PFSK-1 (cell line): Measurements from ENCODE around the gene DYRK3.

Experiments
- FOXP2 ChIP-seq: optimal IDR thresholded peaks from 2 replicates; pipeline ENCODE3; 2011; ENCODE audit warnings: borderline replicate concordance, control low read depth, inconsistent platforms; ENCODE audit not compliant: insufficient read depth; ENCODE audit errors: extremely low read length, extremely low read depth
- POLR2AphosphoS5 ChIP-seq: IDR thresholded peaks from 2 replicates; pipeline ENCODE4 v1.6.1; 2012; ENCODE audit warnings: low read depth, mild to moderate bottlenecking, control low read depth, low read length, moderate library complexity
- REST ChIP-seq, 2 experiments: IDR thresholded peaks; 2 replicates each; pipeline versions ENCODE4 v1.6.1 to v1.8.0; 2011 to 2012; ENCODE audit warnings: low read depth in 2 of 2, low read length in 2 of 2, control low read depth in 1 of 2, inconsistent platforms in 1 of 2, mild to moderate bottlenecking in 1 of 2, moderate library complexity in 1 of 2; ENCODE audit not compliant: insufficient read depth in 1 of 2
- SIN3A ChIP-seq: IDR thresholded peaks from 2 replicates; pipeline ENCODE4 v1.6.1; 2012; ENCODE audit warnings: mild to moderate bottlenecking, low read length, moderate library complexity, borderline replicate concordance; ENCODE audit not compliant: insufficient read depth
- TAF1 ChIP-seq: IDR thresholded peaks from 2 replicates; pipeline ENCODE4 v1.6.1; 2012; ENCODE audit warnings: low read length, control low read depth, borderline replicate concordance; ENCODE audit not compliant: insufficient read depth

The DYRK3 gene

DNA sequence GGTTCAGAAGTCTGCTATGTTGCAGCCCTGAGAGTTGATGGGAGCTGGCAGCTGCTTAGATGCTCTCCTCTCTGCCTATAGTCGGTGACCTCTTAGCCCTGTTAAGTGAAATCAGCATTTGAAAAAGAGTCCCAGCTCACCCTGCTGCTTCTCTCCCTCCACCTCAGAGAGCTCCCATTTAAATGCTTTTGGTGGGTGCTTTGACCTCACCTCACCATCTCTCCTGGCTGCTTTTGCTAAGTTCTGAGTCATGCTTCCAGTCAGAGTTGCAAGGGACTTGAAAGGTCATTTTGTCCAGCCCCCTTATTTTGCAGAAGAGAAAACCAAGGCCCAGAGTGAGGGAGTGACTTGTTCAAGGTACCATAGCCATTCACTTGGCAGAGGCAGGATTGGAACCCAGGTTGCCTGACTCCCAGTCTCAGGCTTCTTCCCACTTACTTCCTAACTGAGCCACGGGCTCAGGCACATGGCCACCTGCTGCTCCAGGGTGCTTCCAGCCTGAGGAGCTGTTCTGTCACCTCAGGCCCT lies 52.6 kb downstream of the DYRK3 start:
- TF ChIP-seq FOXP2 (no peak), TAF1 (no peak), POLR2AphosphoS5 (no peak), SIN3A (no peak), REST (IDR thresholded peaks at IDR 0.05; ENCODE audit: insufficient read depth in 1 of 2, low read depth in 2 of 2, low read length in 2 of 2) (no peak)

GRCh38 chr1:206690516-206690915 lies 55.2 kb downstream of the DYRK3 start:
- TF ChIP-seq POLR2AphosphoS5 (no peak), REST (IDR thresholded peaks at IDR 0.05; ENCODE audit: insufficient read depth in 1 of 2, low read depth in 2 of 2, low read length in 2 of 2) (no peak), SIN3A (no peak), FOXP2 (no peak), TAF1 (no peak)

- TF ChIP-seq REST (IDR thresholded peaks at IDR 0.05; ENCODE audit: insufficient read depth in 1 of 2, low read depth in 2 of 2, low read length in 2 of 2) (no peak), TAF1 (no peak), POLR2AphosphoS5 (no peak), FOXP2 (no peak), SIN3A (no peak)
Observed at GRCh38 chr1:206691604-206692003, 56.3 kb downstream of the DYRK3 start.

- no peak for TF ChIP-seq REST (IDR thresholded peaks at IDR 0.05; ENCODE audit: insufficient read depth in 1 of 2, low read depth in 2 of 2, low read length in 2 of 2)
Observed at GRCh38 chr1:206693029-206693428, 57.7 kb downstream of the DYRK3 start.

DNA sequence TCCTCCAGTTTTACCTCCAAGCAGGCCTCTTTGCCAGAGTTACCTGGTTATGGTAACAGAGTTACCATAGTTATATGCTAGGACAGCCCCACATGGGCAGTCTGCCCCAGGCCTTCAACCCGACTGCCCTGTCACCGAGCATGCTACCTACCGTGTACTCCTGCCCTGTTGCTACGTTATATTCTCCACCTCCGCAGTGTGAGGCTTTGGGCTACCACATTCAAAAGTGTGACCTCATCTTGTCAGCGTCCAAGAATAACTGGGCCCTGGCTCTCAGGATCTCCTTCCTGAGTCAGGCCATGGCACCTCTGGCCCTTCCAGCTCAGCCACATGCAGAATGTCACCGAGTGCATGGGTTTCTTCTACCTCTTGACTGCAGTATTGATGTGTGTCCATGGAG lies 58.3 kb downstream of the DYRK3 start:
- TF ChIP-seq REST (IDR thresholded peaks at IDR 0.05; ENCODE audit: insufficient read depth in 1 of 2, low read depth in 2 of 2, low read length in 2 of 2) (no peak), FOXP2 (no peak), TAF1 (no peak), SIN3A (no peak), POLR2AphosphoS5 (no peak)
